Loucy (cell line): ENCODE results near the gene ZNF493.

Experiments used
- H2AFZ ChIP-seq: fragments of 200-600 bp; sonication (generic); 2 replicates; pipeline ENCODE4 v1.6.0; 2016; ENCODE audit warnings: antibody characterized with exemption, mild to moderate bottlenecking, low read length, moderate library complexity
- H3F3A ChIP-seq: fragments of 200-600 bp; 2 replicates; pipeline ENCODE4 v1.6.0; 2016; ENCODE audit warnings: antibody characterized with exemption, low read depth, mild to moderate bottlenecking
- H3K27me3 ChIP-seq: fragments of 200-600 bp; sonication (generic); 2 replicates; pipeline ENCODE4 v1.6.1; 2014; ENCODE audit warnings: low read length, mild to moderate bottlenecking; ENCODE audit not compliant: insufficient read depth, poor library complexity, severe bottlenecking
- H3K36me3 ChIP-seq: fragments of 200-600 bp; sonication (generic); 2 replicates; pipeline ENCODE4 v1.6.1; 2016; ENCODE audit warnings: low read length; ENCODE audit not compliant: insufficient read depth
- H3K4me1 ChIP-seq: fragments of 200-600 bp; sonication (generic); 2 replicates; pipeline ENCODE4 v1.5.1; 2014; ENCODE audit warnings: low read length, mild to moderate bottlenecking; ENCODE audit not compliant: insufficient read depth, poor library complexity, severe bottlenecking
- H3K4me2 ChIP-seq: fragments of 200-600 bp; sonication (generic); 2 replicates; pipeline ENCODE4 v1.6.0; 2014; ENCODE audit warnings: antibody characterized with exemption, low read length, low read depth, mild to moderate bottlenecking; ENCODE audit not compliant: poor library complexity, severe bottlenecking
- H3K4me3 ChIP-seq: fragments of 200-600 bp; sonication (generic); 2 replicates; pipeline ENCODE4 v1.5.1; 2014; ENCODE audit warnings: low read length, mild to moderate bottlenecking, mixed read lengths; ENCODE audit not compliant: poor library complexity, severe bottlenecking
- H3K79me2 ChIP-seq: fragments of 200-600 bp; sonication (generic); 2 replicates; pipeline ENCODE4 v1.6.1; 2014; ENCODE audit warnings: low read length; ENCODE audit not compliant: insufficient read depth
- H3K9ac ChIP-seq: fragments of 200-600 bp; sonication (generic); 2 replicates; pipeline ENCODE4 v1.6.0; 2014; ENCODE audit warnings: mild to moderate bottlenecking, low read depth, low read length, moderate library complexity; ENCODE audit not compliant: poor library complexity, severe bottlenecking
- H3K9me2 ChIP-seq: fragments of 200-600 bp; sonication (generic); replicated peaks from 2 replicates; pipeline ENCODE4 v1.6.1; 2016; ENCODE audit warnings: low read depth, low read length, mixed read lengths
- H3K9me3 ChIP-seq: fragments of 200-600 bp; sonication (generic); 2 replicates; pipeline ENCODE4 v1.6.1; 2014; ENCODE audit warnings: mild to moderate bottlenecking, antibody characterized with exemption, low read length, low read depth; ENCODE audit not compliant: insufficient read depth
- H4K20me1 ChIP-seq: fragments of 200-600 bp; sonication (generic); 2 replicates; pipeline ENCODE4 v1.6.0; 2014; ENCODE audit warnings: antibody characterized with exemption, low read length, mild to moderate bottlenecking; ENCODE audit not compliant: insufficient read depth, poor library complexity, severe bottlenecking
- CTCF ChIP-seq: fragments of 200-600 bp; sonication (generic); conservative IDR thresholded peaks from 2 replicates; pipeline ENCODE4 v1.5.1; 2014; ENCODE audit warnings: mild to moderate bottlenecking, antibody characterized with exemption, low read length
- EZH2phosphoT487 ChIP-seq: fragments of 200-600 bp; IDR thresholded peaks from 2 replicates; pipeline ENCODE4 v1.6.1; 2018; ENCODE audit warnings: antibody characterized with exemption, mild to moderate bottlenecking, moderate library complexity, borderline replicate concordance

ZNF493 gene

GRCh38 chr19:21463449-21464105 lies 66.6 kb downstream of the ZNF493 start:
- H3K27me3 ChIP-seq = no peaks in the 10 kb centered on the region
- H2AFZ ChIP-seq = peak overlapping the region; percentile 97
- H3K36me3 ChIP-seq = no peaks in the 10 kb centered on the region
- no peak for TF ChIP-seq EZH2phosphoT487
- H3K79me2 ChIP-seq = peaks cover 46% of the 10 kb centered on the region
- peak overlapping the region; percentile 90 for H3K9ac ChIP-seq
- H3F3A ChIP-seq = no peaks in the 10 kb centered on the region
- H4K20me1 ChIP-seq = peaks cover 7% of the 10 kb centered on the region
- H3K4me1 ChIP-seq = peaks cover 9% of the 10 kb centered on the region
- no peaks in the 10 kb centered on the region for H3K9me3 ChIP-seq
- peak overlapping the region; percentile 82 for H3K4me3 ChIP-seq
- no peaks in the 10 kb centered on the region for H3K9me2 ChIP-seq
- H3K4me2 ChIP-seq = peak overlapping the region; percentile 84

GRCh38 chr19:21466627-21467026 lies 69.7 kb downstream of the ZNF493 start:
- Histone ChIP-seq H3K9me2 (no peaks in the 10 kb centered on the region), H2AFZ (no peak overlapping the region), H3K79me2 (peaks cover 26% of the 10 kb centered on the region), H3K36me3 (no peaks in the 10 kb centered on the region), H3K9me3 (no peaks in the 10 kb centered on the region), H3K9ac (no peak overlapping the region), H3K4me1 (peaks cover 9% of the 10 kb centered on the region), H3K4me2 (no peak overlapping the region), H3F3A (no peaks in the 10 kb centered on the region), H3K27me3 (no peaks in the 10 kb centered on the region), H4K20me1 (peaks cover 7% of the 10 kb centered on the region), H3K4me3 (no peak overlapping the region)
- TF ChIP-seq EZH2phosphoT487 = no peak
- no peak for TF ChIP-seq CTCF

GRCh38 chr19:21468791-21469190 lies 71.9 kb downstream of the ZNF493 start:
- Histone ChIP-seq H3K9me2 (no peaks in the 10 kb centered on the region), H3K27me3 (no peaks in the 10 kb centered on the region), H3K36me3 (no peaks in the 10 kb centered on the region), H3K9ac (no peak overlapping the region), H3F3A (no peaks in the 10 kb centered on the region), H3K79me2 (peaks cover 4% of the 10 kb centered on the region; the same call in 1 of the 2 replicates), H4K20me1 (no peaks in the 10 kb centered on the region), H2AFZ (no peak overlapping the region), H3K4me2 (no peak overlapping the region), H3K4me3 (no peak overlapping the region), H3K9me3 (no peaks in the 10 kb centered on the region), H3K4me1 (no peaks in the 10 kb centered on the region)
- TF ChIP-seq EZH2phosphoT487 (no peak), CTCF (no peak; the same call in 1 of the 2 replicates)

- Histone ChIP-seq H3K36me3 (no peaks in the 10 kb centered on the region), H3K4me1 (no peaks in the 10 kb centered on the region), H3K27me3 (no peaks in the 10 kb centered on the region), H3K9me2 (no peaks in the 10 kb centered on the region), H3K9ac (no peak overlapping the region), H4K20me1 (no peaks in the 10 kb centered on the region), H2AFZ (no peak overlapping the region), H3K79me2 (no peaks in the 10 kb centered on the region), H3F3A (no peaks in the 10 kb centered on the region), H3K9me3 (no peaks in the 10 kb centered on the region), H3K4me3 (no peak overlapping the region), H3K4me2 (no peak overlapping the region)
- no peak for TF ChIP-seq CTCF
- TF ChIP-seq EZH2phosphoT487 = no peak
Observed at GRCh38 chr19:21472507-21472906, 75.6 kb downstream of the ZNF493 start.
